Smooth muscle cell (in vitro differentiated cells): ENCODE data around the gene MFAP5. TPM values are rescaled to one million over a fixed set of nuclear protein-coding genes. Genes with fewer than 3 reads are reported as not detected.

Experiments
- DNase-seq: peaks from one replicate; lab custom pipeline; 2025; ENCODE audit not compliant: unreplicated experiment; lab: John Stamatoyannopoulos, UW
- H2AFZ ChIP-seq: fragments of 200-600 bp; sonication (generic); 2 replicates; pipeline ENCODE4 v1.6.0; 2016; ENCODE audit warnings: antibody characterized with exemption, low read depth, mild to moderate bottlenecking
- H3F3A ChIP-seq: fragments of 200-600 bp; sonication (generic); 2 replicates; pipeline ENCODE4 v1.6.0; 2017; ENCODE audit warnings: antibody characterized with exemption, low read depth
- H3K27ac ChIP-seq: fragments of 200-600 bp; sonication (generic); 2 replicates; pipeline ENCODE4 v1.5.1; 2016; ENCODE audit warnings: low read depth, mild to moderate bottlenecking
- H3K27me3 ChIP-seq: fragments of 200-600 bp; sonication (generic); 2 replicates; pipeline ENCODE4 v1.6.1; 2016; ENCODE audit warnings: low read depth, mild to moderate bottlenecking
- H3K36me3 ChIP-seq: fragments of 200-600 bp; sonication (generic); 2 replicates; pipeline ENCODE4 v1.5.1; 2016; ENCODE audit warnings: low read depth
- H3K4me1 ChIP-seq: fragments of 200-600 bp; sonication (generic); 2 replicates; pipeline ENCODE4 v1.5.1; 2016; ENCODE audit warnings: low read depth
- H3K4me2 ChIP-seq: fragments of 200-600 bp; sonication (generic); 2 replicates; pipeline ENCODE4 v1.6.0; 2016; ENCODE audit warnings: mild to moderate bottlenecking
- H3K4me3 ChIP-seq: fragments of 200-600 bp; sonication (generic); 2 replicates; pipeline ENCODE4 v1.5.1; 2016; ENCODE audit warnings: mild to moderate bottlenecking
- H3K79me2 ChIP-seq: fragments of 200-600 bp; sonication (generic); 2 replicates; pipeline ENCODE4 v1.6.0; 2016; ENCODE audit warnings: low read depth, mild to moderate bottlenecking
- H3K9ac ChIP-seq: fragments of 200-600 bp; sonication (generic); 2 replicates; pipeline ENCODE4 v1.6.0; 2016; ENCODE audit warnings: low read depth
- H3K9me3 ChIP-seq: fragments of 200-600 bp; sonication (generic); replicated peaks from 2 replicates; pipeline ENCODE4 v1.5.1; 2016; ENCODE audit warnings: low read depth
- H4K20me1 ChIP-seq: fragments of 200-600 bp; sonication (generic); 2 replicates; pipeline ENCODE4 v1.6.0; 2016; ENCODE audit warnings: low read depth
- WGBS: methylation state at CpG from one replicate; pipeline ENCODE4 v1.1.7; 2016; ENCODE audit warnings: low lambda C conversion rate; 5-methylcytosine and 5-hydroxymethylcytosine counted together
- polyA plus RNA-seq: library from polyadenylated mRNA; unstranded; fragments of >200 nt; fragmentation: Nextera tagmentation; extraction: Ambion mirVana; gene quantifications from 2 replicates; pipeline ENCODE4 v1.2.1, GENCODE V29; 2016
- total RNA-seq: library from RNA; depleted of rRNA; stranded (reverse); fragments of >200 nt; gene quantifications from 2 replicates; pipeline ENCODE4 v1.2.3, GENCODE V29; 2014
- TF ChIP-seq, protein P1 (sequence below): fragments of 200-600 bp; sonication (generic); IDR thresholded peaks from 2 replicates; pipeline ENCODE4 v1.5.1; 2017; ENCODE audit warnings: borderline replicate concordance, mild to moderate bottlenecking, antibody characterized with exemption; ENCODE audit not compliant: insufficient read depth, poor library complexity, severe bottlenecking

Gene MFAP5
- total and polyA plus RNA-seq, 2 experiments from 2014 or later, result 33.5 to 120 TPM

DNA sequence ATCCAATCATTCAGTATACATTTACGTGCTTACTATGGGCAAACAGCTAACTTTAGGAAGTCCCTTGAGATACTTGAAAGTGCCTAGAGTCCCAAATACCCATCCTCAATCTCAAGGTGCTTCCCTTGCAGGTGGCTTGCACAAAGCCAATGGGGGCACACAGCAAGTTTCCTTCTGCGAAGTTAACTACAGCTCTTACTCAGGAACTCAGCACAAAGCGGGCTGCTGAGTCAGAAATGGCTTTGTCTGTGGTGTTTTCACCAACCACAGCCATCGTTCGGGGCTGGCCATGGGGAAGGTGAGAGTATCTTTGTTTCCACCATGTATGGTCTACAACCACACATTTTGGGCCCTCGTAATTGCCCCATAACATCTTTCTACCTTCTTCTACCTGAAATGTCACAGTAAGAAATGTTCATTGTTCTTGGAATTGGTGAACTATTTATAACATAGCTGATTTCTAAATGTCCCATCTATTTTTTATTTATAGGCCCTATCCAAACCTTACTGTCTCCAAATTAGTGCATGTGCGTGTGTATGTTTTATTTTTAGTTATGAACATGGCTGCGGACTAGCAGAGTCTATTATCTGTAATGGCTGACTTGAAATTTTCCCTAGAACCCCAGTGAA lies 13.9 kb downstream of the MFAP5 start:
- 94% methylated on average over 8 of the region's 8 CpGs for WGBS
- TF ChIP-seq, protein P1, sequence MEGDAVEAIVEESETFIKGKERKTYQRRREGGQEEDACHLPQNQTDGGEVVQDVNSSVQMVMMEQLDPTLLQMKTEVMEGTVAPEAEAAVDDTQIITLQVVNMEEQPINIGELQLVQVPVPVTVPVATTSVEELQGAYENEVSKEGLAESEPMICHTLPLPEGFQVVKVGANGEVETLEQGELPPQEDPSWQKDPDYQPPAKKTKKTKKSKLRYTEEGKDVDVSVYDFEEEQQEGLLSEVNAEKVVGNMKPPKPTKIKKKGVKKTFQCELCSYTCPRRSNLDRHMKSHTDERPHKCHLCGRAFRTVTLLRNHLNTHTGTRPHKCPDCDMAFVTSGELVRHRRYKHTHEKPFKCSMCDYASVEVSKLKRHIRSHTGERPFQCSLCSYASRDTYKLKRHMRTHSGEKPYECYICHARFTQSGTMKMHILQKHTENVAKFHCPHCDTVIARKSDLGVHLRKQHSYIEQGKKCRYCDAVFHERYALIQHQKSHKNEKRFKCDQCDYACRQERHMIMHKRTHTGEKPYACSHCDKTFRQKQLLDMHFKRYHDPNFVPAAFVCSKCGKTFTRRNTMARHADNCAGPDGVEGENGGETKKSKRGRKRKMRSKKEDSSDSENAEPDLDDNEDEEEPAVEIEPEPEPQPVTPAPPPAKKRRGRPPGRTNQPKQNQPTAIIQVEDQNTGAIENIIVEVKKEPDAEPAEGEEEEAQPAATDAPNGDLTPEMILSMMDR, result no peak
- H4K20me1 ChIP-seq, result no peaks in the 10 kb centered on the region
- no peak overlapping the region for H3K9ac ChIP-seq
- no peaks in the 10 kb centered on the region for H3K4me1 ChIP-seq
- H3K4me2 ChIP-seq, result no peak overlapping the region
- no peak for DNase-seq
- H3F3A ChIP-seq, result no peaks in the 10 kb centered on the region
- no peak overlapping the region for H2AFZ ChIP-seq
- no peak overlapping the region for H3K4me3 ChIP-seq
- no peak overlapping the region for H3K27ac ChIP-seq
- H3K79me2 ChIP-seq, result no peaks in the 10 kb centered on the region
- no peaks in the 10 kb centered on the region for H3K36me3 ChIP-seq
- H3K9me3 ChIP-seq, result no peaks in the 10 kb centered on the region
- no peaks in the 10 kb centered on the region for H3K27me3 ChIP-seq

DNA sequence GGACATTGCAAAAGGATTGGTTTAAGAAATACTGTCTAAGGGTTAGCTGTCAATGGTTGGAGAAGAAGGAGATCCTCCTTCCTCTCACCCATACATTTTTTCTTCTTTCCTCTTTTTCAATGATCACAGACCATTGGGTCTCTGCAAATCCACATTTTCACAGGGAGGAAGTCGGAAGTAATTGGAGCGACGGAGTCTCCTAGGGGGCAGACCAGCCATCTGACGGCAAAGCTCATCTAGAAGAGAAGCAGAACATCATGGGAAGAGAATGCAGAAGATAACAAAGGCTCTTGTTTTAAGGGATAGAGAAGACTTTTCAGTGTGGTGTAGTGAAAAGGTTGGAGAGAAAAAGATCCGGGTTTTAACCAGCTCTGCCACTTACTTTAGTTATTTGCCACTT lies 14.7 kb downstream of the MFAP5 start:
- TF ChIP-seq, protein P1, result no peak
- Histone ChIP-seq H4K20me1 (no peaks in the 10 kb centered on the region), H3K9me3 (no peaks in the 10 kb centered on the region), H3K36me3 (no peaks in the 10 kb centered on the region), H2AFZ (no peak overlapping the region), H3K27me3 (no peaks in the 10 kb centered on the region), H3K27ac (no peak overlapping the region), H3K4me1 (no peaks in the 10 kb centered on the region), H3K79me2 (no peaks in the 10 kb centered on the region), H3K4me2 (no peak overlapping the region), H3K9ac (no peak overlapping the region), H3K4me3 (no peak overlapping the region), H3F3A (no peaks in the 10 kb centered on the region)
- DNase-seq, result no peak
- 76% methylated on average over 5 of the region's 5 CpGs for WGBS

DNA sequence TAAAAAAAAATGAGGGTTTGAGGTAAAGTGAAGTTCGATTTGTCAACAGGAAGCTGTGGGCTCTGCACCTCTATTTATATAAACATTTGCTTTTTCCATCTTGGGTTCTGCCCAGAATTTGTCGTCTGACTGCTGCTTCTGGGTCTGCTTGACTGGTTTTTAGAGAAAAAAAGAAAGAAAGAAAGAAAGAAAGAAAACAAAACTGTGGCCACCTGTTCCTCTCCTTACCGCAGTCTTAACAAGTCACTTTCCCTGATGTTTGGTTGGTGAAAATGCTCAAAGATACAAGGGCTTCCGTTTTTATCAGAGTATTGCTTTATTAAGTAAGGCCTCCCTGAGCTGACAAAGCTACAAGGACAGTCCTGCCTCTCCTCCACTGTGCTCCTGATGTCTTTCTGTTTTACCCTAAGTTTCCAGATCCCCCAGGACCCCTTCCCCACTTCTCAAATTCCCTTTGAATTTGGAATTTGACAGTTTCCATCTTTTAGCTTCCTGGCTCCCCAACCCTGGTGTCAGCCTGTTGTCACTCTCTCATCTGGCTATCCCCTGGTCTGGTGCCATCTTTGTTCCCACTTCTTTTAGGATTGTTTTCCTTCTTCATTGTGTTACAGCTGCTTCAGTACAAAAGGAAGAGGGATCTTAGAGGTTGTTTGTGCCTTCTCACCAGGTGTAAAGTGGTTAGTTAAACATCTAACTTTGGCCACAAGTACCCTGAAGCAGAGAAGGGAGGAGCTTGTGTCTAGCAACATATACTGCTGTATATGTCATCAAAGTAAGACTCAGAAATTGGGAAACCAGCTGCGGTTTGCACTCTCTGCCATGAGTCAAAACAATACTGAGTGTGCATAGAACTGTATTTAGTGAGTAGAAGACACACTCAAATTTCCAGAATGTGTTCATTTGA lies 18.0 kb downstream of the MFAP5 start:
- Histone ChIP-seq H3K9ac (no peak overlapping the region), H3K36me3 (no peaks in the 10 kb centered on the region), H3K27me3 (no peaks in the 10 kb centered on the region), H4K20me1 (no peaks in the 10 kb centered on the region), H3K4me3 (no peak overlapping the region), H3K79me2 (no peaks in the 10 kb centered on the region), H3F3A (no peaks in the 10 kb centered on the region), H2AFZ (no peak overlapping the region), H3K4me2 (no peak overlapping the region), H3K27ac (no peak overlapping the region), H3K4me1 (no peaks in the 10 kb centered on the region), H3K9me3 (no peaks in the 10 kb centered on the region)
- DNase-seq, result no peak
- TF ChIP-seq, protein P1, result no peak
- 85% methylated on average over 5 of the region's 5 CpGs for WGBS
